ENCODE measurements around the gene EXOSC9. TPM values are rescaled to one million over a fixed set of nuclear protein-coding genes. Genes with fewer than 3 reads are reported as not detected.

EXOSC9 gene
- total RNA-seq, 3 donors from 2014 or later (not counting 1 experiment from before 2014, with no cell fraction given): 45.7 to 57.4 (median 51.2) TPM

DNA sequence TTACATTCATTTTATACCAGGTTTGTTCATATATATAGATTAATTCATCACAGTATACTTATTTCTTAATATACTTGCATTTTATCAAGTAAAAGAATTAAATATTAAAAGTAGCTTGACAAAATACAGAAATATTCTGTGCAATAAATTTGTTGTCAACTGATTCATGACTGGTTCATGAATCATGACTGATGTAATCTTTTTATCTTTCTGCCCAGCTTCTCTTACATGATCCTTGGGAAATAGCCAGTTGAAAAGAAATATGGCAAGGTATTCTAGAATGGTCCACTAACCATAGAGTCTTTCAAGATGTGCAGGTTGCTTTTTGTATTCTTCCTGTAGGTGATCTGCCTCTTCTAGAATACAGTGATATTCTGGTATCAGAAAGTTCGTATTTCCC, 26.7 kb downstream of the EXOSC9 start:
- ATAC-seq (no peak), DNase-seq (no peak)
- Histone ChIP-seq H3K36me3 (ENCODE audit: control insufficient read depth, insufficient read depth, low read length) (no peaks in the 10 kb centered on the region), H3K27me3 (ENCODE audit: control insufficient read depth, insufficient read depth, low read length) (no peaks in the 10 kb centered on the region), H3K4me3 (ENCODE audit: low read length) (no peak overlapping the region), H3K9me3 (ENCODE audit: control insufficient read depth, insufficient read depth, low read length) (no peaks in the 10 kb centered on the region), H3K4me1 (ENCODE audit: control insufficient read depth, insufficient read depth, low read length) (peaks cover 7% of the 10 kb centered on the region), H3K27ac (ENCODE audit: low read length) (no peak overlapping the region)
- WGBS (ENCODE audit: insufficient coverage): no CpG with 5 or more reads among the region's 1 CpG
- no peaks in the 10 kb centered on the region for H3K27me3 Mint-ChIP-seq (ENCODE audit: low read depth in 2 of 2)
- TF ChIP-seq, protein P1, sequence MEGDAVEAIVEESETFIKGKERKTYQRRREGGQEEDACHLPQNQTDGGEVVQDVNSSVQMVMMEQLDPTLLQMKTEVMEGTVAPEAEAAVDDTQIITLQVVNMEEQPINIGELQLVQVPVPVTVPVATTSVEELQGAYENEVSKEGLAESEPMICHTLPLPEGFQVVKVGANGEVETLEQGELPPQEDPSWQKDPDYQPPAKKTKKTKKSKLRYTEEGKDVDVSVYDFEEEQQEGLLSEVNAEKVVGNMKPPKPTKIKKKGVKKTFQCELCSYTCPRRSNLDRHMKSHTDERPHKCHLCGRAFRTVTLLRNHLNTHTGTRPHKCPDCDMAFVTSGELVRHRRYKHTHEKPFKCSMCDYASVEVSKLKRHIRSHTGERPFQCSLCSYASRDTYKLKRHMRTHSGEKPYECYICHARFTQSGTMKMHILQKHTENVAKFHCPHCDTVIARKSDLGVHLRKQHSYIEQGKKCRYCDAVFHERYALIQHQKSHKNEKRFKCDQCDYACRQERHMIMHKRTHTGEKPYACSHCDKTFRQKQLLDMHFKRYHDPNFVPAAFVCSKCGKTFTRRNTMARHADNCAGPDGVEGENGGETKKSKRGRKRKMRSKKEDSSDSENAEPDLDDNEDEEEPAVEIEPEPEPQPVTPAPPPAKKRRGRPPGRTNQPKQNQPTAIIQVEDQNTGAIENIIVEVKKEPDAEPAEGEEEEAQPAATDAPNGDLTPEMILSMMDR (IDR thresholded peaks at IDR 0.05): no peak
- peaks cover 7 to 12% of the 10 kb centered on the region in 2 donors for H3K4me1 Mint-ChIP-seq
- intact Hi-C loops (cut with micrococcal nuclease): no loop called here
- H3K27ac Mint-ChIP-seq: no peak overlapping the region
- H3K36me3 Mint-ChIP-seq: no peaks in the 10 kb centered on the region
- H3K4me3 Mint-ChIP-seq: no peak overlapping the region
- H3K9me3 Mint-ChIP-seq: no peaks in the 10 kb centered on the region

DNA sequence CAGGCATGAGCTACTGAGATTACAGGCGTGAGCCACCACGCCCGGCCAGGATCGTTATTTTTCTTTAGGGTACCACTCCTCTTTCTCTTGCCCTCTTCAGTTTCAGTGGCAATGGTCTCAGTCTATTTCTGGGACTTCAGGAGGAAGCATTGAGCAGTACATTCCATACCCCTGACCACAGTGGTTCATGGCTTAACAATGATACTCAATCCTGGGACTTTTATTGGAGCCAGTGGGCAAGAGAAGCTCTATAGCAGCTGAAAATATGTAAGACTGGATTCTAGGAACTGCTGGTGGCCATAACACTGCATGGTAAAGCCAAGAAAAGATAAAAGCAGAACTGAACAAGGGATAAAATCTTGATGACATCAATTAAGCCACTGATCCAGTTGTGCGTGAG, 28.4 kb downstream of the EXOSC9 start:
- no peak overlapping the region for H3K4me3 ChIP-seq (ENCODE audit: low read length)
- Mint-ChIP-seq H3K4me3 (no peak overlapping the region), H3K36me3 (no peaks in the 10 kb centered on the region), H3K4me1 (no peaks in the 10 kb centered on the region), H3K9me3 (no peaks in the 10 kb centered on the region), H3K27ac (no peak overlapping the region), H3K27me3 (ENCODE audit: low read depth in 2 of 2) (no peaks in the 10 kb centered on the region)
- no peak for DNase-seq
- H3K9me3 ChIP-seq (ENCODE audit: control insufficient read depth, insufficient read depth, low read length): no peaks in the 10 kb centered on the region
- peaks cover 3% of the 10 kb centered on the region for H3K36me3 ChIP-seq (ENCODE audit: control insufficient read depth, insufficient read depth, low read length)
- no peak overlapping the region for H3K27ac ChIP-seq (ENCODE audit: low read length)
- intact Hi-C loops (cut with micrococcal nuclease): no loop called here
- no peaks in the 10 kb centered on the region for H3K27me3 ChIP-seq (ENCODE audit: control insufficient read depth, insufficient read depth, low read length)
- TF ChIP-seq, protein P1 (IDR thresholded peaks at IDR 0.05): no peak
- no peaks in the 10 kb centered on the region for H3K4me1 ChIP-seq (ENCODE audit: control insufficient read depth, insufficient read depth, low read length)
- no peak for ATAC-seq
- WGBS (ENCODE audit: insufficient coverage): 88% methylated on average over 5 of the region's 5 CpGs

DNA sequence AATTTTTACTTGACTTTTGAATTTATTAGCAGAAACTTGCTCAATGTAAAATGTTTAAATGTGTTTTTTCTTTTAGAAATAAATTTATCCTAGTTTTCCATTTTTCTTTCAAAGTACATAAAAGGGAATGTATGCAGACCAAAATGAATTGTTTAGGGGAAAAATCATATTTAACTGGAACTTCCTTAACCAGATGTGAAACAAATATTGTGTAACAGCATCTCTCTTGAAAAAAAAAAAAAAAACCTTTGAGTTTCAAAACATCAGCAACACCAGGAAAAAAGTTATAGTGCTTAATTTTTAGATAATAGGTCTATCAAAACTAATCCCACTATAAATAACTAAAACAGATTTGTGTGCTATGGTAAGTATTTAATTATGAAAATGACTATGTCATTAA, 37.0 kb downstream of the EXOSC9 start:
- no peaks in the 10 kb centered on the region for H3K4me1 ChIP-seq (ENCODE audit: control insufficient read depth, insufficient read depth, low read length)
- Mint-ChIP-seq H3K4me1 (no peaks in the 10 kb centered on the region), H3K27me3 (ENCODE audit: low read depth in 2 of 2) (no peaks in the 10 kb centered on the region), H3K9me3 (no peaks in the 10 kb centered on the region), H3K27ac (no peak overlapping the region), H3K36me3 (no peaks in the 10 kb centered on the region), H3K4me3 (no peak overlapping the region)
- no peaks in the 10 kb centered on the region for H3K27me3 ChIP-seq (ENCODE audit: control insufficient read depth, insufficient read depth, low read length)
- TF ChIP-seq, protein P1 (IDR thresholded peaks at IDR 0.05): no peak
- no peaks in the 10 kb centered on the region for H3K9me3 ChIP-seq (ENCODE audit: control insufficient read depth, insufficient read depth, low read length)
- H3K36me3 ChIP-seq (ENCODE audit: control insufficient read depth, insufficient read depth, low read length): peaks cover 13% of the 10 kb centered on the region
- no peak for ATAC-seq
- H3K4me3 ChIP-seq (ENCODE audit: low read length): no peak overlapping the region
- DNase-seq: no peak
- intact Hi-C loops (cut with micrococcal nuclease): no loop called here
- H3K27ac ChIP-seq (ENCODE audit: low read length): no peak overlapping the region

DNA sequence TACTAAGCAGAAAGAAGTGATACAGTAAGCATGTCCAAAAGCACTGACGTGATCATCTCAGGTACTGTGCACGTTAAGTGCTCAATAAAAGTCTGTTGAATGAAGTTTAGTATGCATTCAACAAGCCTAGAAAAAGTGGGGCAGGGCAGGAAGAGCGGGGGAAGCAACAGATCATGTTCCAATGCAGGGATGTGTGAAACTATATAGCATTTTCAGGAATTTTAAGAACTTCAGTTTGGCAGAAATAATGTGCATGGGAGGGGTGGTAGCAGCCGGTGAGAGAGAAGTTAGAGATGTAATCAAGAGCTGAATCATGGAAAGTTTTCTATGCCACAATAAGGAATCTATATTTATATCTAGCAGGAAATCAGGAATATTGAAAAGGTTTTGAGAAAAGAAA, 41.7 kb downstream of the EXOSC9 start:
- no peaks in the 10 kb centered on the region for H3K9me3 Mint-ChIP-seq
- H3K4me1 Mint-ChIP-seq: no peaks in the 10 kb centered on the region
- intact Hi-C loops (cut with micrococcal nuclease): no loop called here
- TF ChIP-seq, protein P1 (IDR thresholded peaks at IDR 0.05): no peak
- no peaks in the 10 kb centered on the region for H3K27me3 ChIP-seq (ENCODE audit: control insufficient read depth, insufficient read depth, low read length)
- H3K4me3 ChIP-seq (ENCODE audit: low read length): no peak overlapping the region
- no peak overlapping the region for H3K4me3 Mint-ChIP-seq
- no peak overlapping the region for H3K27ac Mint-ChIP-seq
- H3K9me3 ChIP-seq (ENCODE audit: control insufficient read depth, insufficient read depth, low read length): no peaks in the 10 kb centered on the region
- peaks cover 24% of the 10 kb centered on the region for H3K36me3 ChIP-seq (ENCODE audit: control insufficient read depth, insufficient read depth, low read length)
- DNase-seq (no peak), ATAC-seq (no peak)
- WGBS (ENCODE audit: insufficient coverage): 97% methylated on average over 4 of the region's 4 CpGs
- H3K27me3 Mint-ChIP-seq (ENCODE audit: low read depth in 2 of 2): no peaks in the 10 kb centered on the region
- no peak overlapping the region for H3K27ac ChIP-seq (ENCODE audit: low read length)
- no peaks in the 10 kb centered on the region for H3K4me1 ChIP-seq (ENCODE audit: control insufficient read depth, insufficient read depth, low read length)
- H3K36me3 Mint-ChIP-seq: peaks cover 11% of the 10 kb centered on the region
